Sigmoid colon (tissue), 7 donors: ENCODE data around the gene DBI. TPM values are rescaled to one million over a fixed set of nuclear protein-coding genes. Genes with fewer than 3 reads are reported as not detected.

Source experiments
- DNase-seq: peaks from one replicate; pipeline ENCODE4 v3.0.0-alpha.2; 2019
- H3K27ac ChIP-seq, 4 donors: fragments of 200-600 bp; sonication (generic); one replicate each; pipeline ENCODE4 v1.5.1; 2016 to 2019; ENCODE audit warnings: mild to moderate bottlenecking in 1 of 4
- H3K27me3 ChIP-seq, 3 donors: fragments of 200-600 bp; sonication (generic); one replicate each; pipeline ENCODE4 v1.5.1; 2019; ENCODE audit warnings: mild to moderate bottlenecking in 1 of 3
- H3K36me3 ChIP-seq, 4 donors: fragments of 200-600 bp; sonication (generic); one replicate each; pipeline ENCODE4 v1.5.1; 2016 to 2019
- H3K4me1 ChIP-seq, 4 donors: fragments of 200-600 bp; sonication (generic); one replicate each; pipeline ENCODE4 v1.5.1; 2017 to 2019
- H3K4me3 ChIP-seq, 4 donors: fragments of 200-600 bp; sonication (generic); one replicate each; pipeline ENCODE4 v1.5.1; 2017 to 2019; ENCODE audit warnings: mild to moderate bottlenecking in 2 of 4, moderate library complexity in 1 of 4
- H3K9me3 ChIP-seq, 4 donors: fragments of 200-600 bp in 3 of 4; sonication (generic) in 3 of 4; one replicate each; pipeline versions ENCODE4 v1.5.1 to v1.6.1; 2013 to 2019
- CTCF ChIP-seq, 4 experiments: fragments of 450-650 bp in 3 of 4; fragments of 200-600 bp in 1 of 4; IDR thresholded peaks; one replicate each; pipeline ENCODE4 v1.5.1; 2016 to 2019; ENCODE audit warnings: antibody characterized with exemption in 4 of 4, mild to moderate bottlenecking in 3 of 4, moderate library complexity in 2 of 4
- EP300 ChIP-seq, 4 donors: sonication (generic); formaldehyde crosslinking; IDR thresholded peaks; one replicate each; pipeline ENCODE4 v1.6.1; 2017; ENCODE audit warnings: antibody characterized with exemption in 4 of 4
- POLR2A ChIP-seq, 2 donors: fragments of 450-650 bp; IDR thresholded peaks; one replicate each; pipeline ENCODE4 v1.6.1; 2016; ENCODE audit warnings: antibody characterized with exemption in 2 of 2, mild to moderate bottlenecking in 2 of 2, moderate library complexity in 2 of 2
- POLR2AphosphoS5 ChIP-seq, 4 donors: sonication (generic); formaldehyde crosslinking; IDR thresholded peaks; one replicate each; pipeline ENCODE4 v1.6.1; 2017; ENCODE audit warnings: antibody characterized with exemption in 4 of 4
- WGBS, 2 donors: extraction: QIAGEN DNeasy Blood & Tissue Kit; methylation state at CpG; one replicate each; pipeline ENCODE4 v1.1.7; 2013; 5-methylcytosine and 5-hydroxymethylcytosine counted together
- intact Hi-C: fragments of 100-400 bp; cut with DNase I; formaldehyde crosslinking; loops from one replicate; pipeline ENCODE4 v1.15.1; 2023
- polyA plus RNA-seq, 3 donors: library from polyadenylated mRNA; stranded (reverse); fragments of 200-250 nt; gene quantifications; one replicate each; pipeline ENCODE4 v1.2.3, GENCODE V29; 2013
- total RNA-seq, 4 donors: library from RNA; depleted of rRNA; stranded (reverse); fragments of >200 nt; gene quantifications; one replicate each; pipeline ENCODE4 v1.1.0, GENCODE V29; 2016
- donor health status: healthy with polysubstance abuse.
- donor health status: Bipolar disorder and iron deficiency.
- donor health status: healthy.

DBI gene
- total and polyA plus RNA-seq, 7 donors: 49.5 to 1,261 (median 92.4) TPM

GRCh38 chr2:119419803-119420508, 53.2 kb downstream of the DBI start:
- H3K27ac ChIP-seq: no peak overlapping the region
- H3K9me3 ChIP-seq: peaks cover 0 to 5% (median 0%) of the 10 kb centered on the region in 4 donors
- no peak overlapping the region for H3K4me3 ChIP-seq
- 73 to 82% methylated on average over 1 of the region's 1 CpG for WGBS, 2 donors
- H3K4me1 ChIP-seq: no peaks in the 10 kb centered on the region
- H3K27me3 ChIP-seq: no peaks in the 10 kb centered on the region
- TF ChIP-seq EP300 (IDR thresholded peaks at IDR 0.05): no peak
- TF ChIP-seq CTCF (IDR thresholded peaks at IDR 0.05): no peak
- TF ChIP-seq POLR2A (IDR thresholded peaks at IDR 0.05): no peak
- no peak for TF ChIP-seq POLR2AphosphoS5 (IDR thresholded peaks at IDR 0.05)
- no peaks in the 10 kb centered on the region for H3K36me3 ChIP-seq
- intact Hi-C loops: no loop called here
- DNase-seq: no peak

GRCh38 chr2:119421304-119421703, 54.5 kb downstream of the DBI start:
- Histone ChIP-seq H3K27ac (no peak overlapping the region), H3K36me3 (no peaks in the 10 kb centered on the region), H3K27me3 (no peaks in the 10 kb centered on the region), H3K9me3 (peaks cover 0 to 5% (median 0%) of the 10 kb centered on the region in 4 donors), H3K4me3 (no peak overlapping the region), H3K4me1 (no peaks in the 10 kb centered on the region)
- intact Hi-C loops: no loop called here
- TF ChIP-seq POLR2A (IDR thresholded peaks at IDR 0.05) (no peak), CTCF (IDR thresholded peaks at IDR 0.05) (no peak), POLR2AphosphoS5 (IDR thresholded peaks at IDR 0.05) (no peak), EP300 (IDR thresholded peaks at IDR 0.05) (no peak)
- no peak for DNase-seq
- 92 to 100% methylated on average over 1 of the region's 1 CpG for WGBS, 2 donors

- TF ChIP-seq POLR2A (IDR thresholded peaks at IDR 0.05) (no peak), EP300 (IDR thresholded peaks at IDR 0.05) (no peak), POLR2AphosphoS5 (IDR thresholded peaks at IDR 0.05) (no peak)
- no peaks in the 10 kb centered on the region for H3K36me3 ChIP-seq
- DNase-seq: no peak
- H3K4me1 ChIP-seq: no peaks in the 10 kb centered on the region
- intact Hi-C loops: no loop called here
- no peak overlapping the region for H3K4me3 ChIP-seq
- no peak overlapping the region for H3K27ac ChIP-seq
- peaks cover 0 to 5% (median 0%) of the 10 kb centered on the region in 4 donors for H3K9me3 ChIP-seq
- no peaks in the 10 kb centered on the region for H3K27me3 ChIP-seq
Measured at GRCh38 chr2:119421741-119422140, 55.0 kb downstream of the DBI start.

Other genes starting within 250 kb of the DBI start
- gene C1QL2, start 208.2 kb upstream of the DBI start, total RNA-seq: not detected
- not detected for gene C1QL2, start 208.2 kb upstream of the DBI start, polyA plus RNA-seq
- 1 to 10 TPM; 1.5 to 6.9 (median 3.3) TPM for gene STEAP3, start 143.1 kb upstream of the DBI start, total RNA-seq
- 10 to 100 TPM in 1 of 3 donors, 1 to 10 TPM in 2; 1.4 to 16.4 (median 1.8) TPM for gene STEAP3, start 143.1 kb upstream of the DBI start, polyA plus RNA-seq
- 10 to 100 TPM; 11.1 to 18.2 (median 16.9) TPM for gene C2orf76, start 143 bp upstream of the DBI start, total RNA-seq
- gene C2orf76, start 143 bp upstream of the DBI start, polyA plus RNA-seq: 10 to 100 TPM; 12.8 to 26.4 (median 21.0) TPM
- 1 to 10 TPM in 3 of 4 donors, under 1 TPM in 1; 0.55 to 6.1 (median 2.6) TPM for gene TMEM37, start 64.9 kb downstream of the DBI start, total RNA-seq
- 10 to 100 TPM; 45.0 to 96.9 (median 69.7) TPM for gene TMEM37, start 64.9 kb downstream of the DBI start, polyA plus RNA-seq
- not detected for gene SCTR, start 157.5 kb downstream of the DBI start, total RNA-seq
- under 1 TPM in 1 of 3 donors, not detected in 2; 0.16 TPM for gene SCTR, start 157.5 kb downstream of the DBI start, polyA plus RNA-seq
- not detected for gene CFAP221, start 177.5 kb downstream of the DBI start, total RNA-seq
- under 1 TPM in 1 of 3 donors, not detected in 2; 0.07 TPM for gene CFAP221, start 177.5 kb downstream of the DBI start, polyA plus RNA-seq